Fibroblast of lung (primary cell): Measurements from ENCODE around the gene NPC1L1.

Experiments
- CTCF ChIP-seq, 2 donors: IDR thresholded peaks in 1 of 2; conservative IDR thresholded peaks in 1 of 2; 1 replicate in 1 of 2; 2 replicates in 1 of 2; pipeline ENCODE4 v1.5.1; 2011 to 2012; ENCODE audit warnings: low read length in 2 of 2, control low read depth in 1 of 2, inconsistent platforms in 1 of 2, low read depth in 1 of 2, mild to moderate bottlenecking in 1 of 2
- EZH2 ChIP-seq: IDR thresholded peaks from 2 replicates; pipeline ENCODE4 v1.5.1; 2012; ENCODE audit warnings: low read length, control low read depth, mild to moderate bottlenecking; ENCODE audit errors: missing control alignments

- TF ChIP-seq CTCF (conservative IDR thresholded peaks at IDR 0.05 in 1 of 2, IDR thresholded peaks at IDR 0.05 in 1 of 2; ENCODE audit: low read depth in 1 of 2, low read length in 2 of 2) (no peak), EZH2 (no peak)
These were observed 29.2 kb downstream of the NPC1L1 start for GRCh38 chr7:44511863-44512468.
